MCF 10A (cell line): ENCODE measurements around the gene SNX32. TPM values are rescaled to one million over a fixed set of nuclear protein-coding genes. Genes with fewer than 3 reads are reported as not detected.
A peak's percentile ranks its signal among the peaks of the same experiment; 100 is the strongest.

ENCODE experiments used
- BruUV-seq: library from RNA; stranded (reverse); fragments of 400-500 nt; replicated peaks from 2 replicates; lab custom pipeline; 2021; lab: Mats Ljungman, UMichigan
- CTCF ChIA-PET: fragments of 300-600 bp; sonication (Branson Sonifier 250); formaldehyde crosslinking; extraction: SDS; loops from one replicate; lab custom pipeline; 2021; ENCODE audit warnings: antibody characterized with exemption, inconsistent platforms; lab: Yijun Ruan, JAX
- POLR2A ChIA-PET: fragments of 300-600, 350-650 bp; sonication (Branson Sonifier 250); formaldehyde crosslinking; extraction: SDS; loops from one replicate; lab custom pipeline; 2020; ENCODE audit warnings: antibody characterized with exemption, inconsistent platforms; lab: Yijun Ruan, JAX
- DNase-seq: peaks from one replicate; pipeline ENCODE4 v3.0.0-alpha.2; 2018; ENCODE audit not compliant: unreplicated experiment
- H3K27ac Mint-ChIP-seq: one replicate; pipeline ENCODE4 v1.8.0; 2022; ENCODE audit warnings: mild to moderate bottlenecking, low read depth, mixed read lengths; ENCODE audit not compliant: unreplicated experiment
- H3K27me3 Mint-ChIP-seq: one replicate; pipeline ENCODE4 v1.8.0; 2022; ENCODE audit warnings: mixed read lengths; ENCODE audit not compliant: insufficient read depth, unreplicated experiment
- H3K36me3 Mint-ChIP-seq: one replicate; pipeline ENCODE4 v1.8.0; 2022; ENCODE audit warnings: mild to moderate bottlenecking, moderate library complexity, mixed read lengths; ENCODE audit not compliant: insufficient read depth, unreplicated experiment
- H3K4me1 Mint-ChIP-seq: one replicate; pipeline ENCODE4 v1.8.0; 2022; ENCODE audit warnings: mixed read lengths; ENCODE audit not compliant: insufficient read depth, unreplicated experiment
- H3K4me3 Mint-ChIP-seq: one replicate; pipeline ENCODE4 v1.8.0; 2022; ENCODE audit warnings: mild to moderate bottlenecking, moderate library complexity, mixed read lengths; ENCODE audit not compliant: unreplicated experiment
- H3K9me3 Mint-ChIP-seq: one replicate; pipeline ENCODE4 v1.8.0; 2022; ENCODE audit warnings: mixed read lengths; ENCODE audit not compliant: unreplicated experiment
- intact Hi-C: fragments of 100-400 bp; cut with micrococcal nuclease; formaldehyde crosslinking; loops from 2 replicates; pipeline ENCODE4 v1.14.1; 2022
- total RNA-seq: library from RNA; stranded (reverse); gene quantifications from 2 replicates; pipeline ENCODE4 v1.2.3, GENCODE V29; 2022
- TF ChIP-seq, protein P1 (sequence below): fragments of 200-600 bp; IDR thresholded peaks from one replicate; pipeline ENCODE4 v1.8.0; 2022; ENCODE audit warnings: antibody characterized with exemption, mild to moderate bottlenecking; ENCODE audit not compliant: unreplicated experiment

SNX32 gene
- total RNA-seq, 1 experiment from 2014 or later, result not detected

DNA sequence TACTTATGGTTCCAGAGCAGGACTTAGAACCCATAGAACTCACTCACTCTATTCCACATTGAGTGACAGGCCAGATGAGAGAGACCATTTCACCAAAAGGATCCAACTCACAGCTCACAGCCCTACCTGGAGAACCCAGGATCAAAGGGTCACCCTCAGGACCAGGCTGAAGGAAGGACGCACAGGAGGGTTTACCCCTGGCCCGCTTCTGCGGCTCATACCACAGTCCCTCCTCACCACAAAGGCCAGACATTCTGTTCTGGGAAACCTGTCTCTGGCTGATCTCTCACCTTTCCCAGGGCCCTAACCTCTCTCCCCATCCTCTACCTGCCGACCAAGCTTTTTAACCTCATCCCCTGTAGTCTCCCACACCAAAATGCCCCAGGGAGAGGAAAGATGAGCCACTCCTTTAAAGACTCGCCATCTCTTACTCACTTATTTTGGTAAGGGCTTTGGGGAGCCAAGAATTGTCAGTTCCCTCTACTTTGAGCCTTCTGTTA, 61.8 kb downstream of the SNX32 start:
- intact Hi-C loops, result no loop called here
- no peaks in the 10 kb centered on the region for H3K27me3 Mint-ChIP-seq
- BruUV-seq, result no TSS peak
- peaks cover 63% of the 10 kb centered on the region for H3K36me3 Mint-ChIP-seq
- no peak for DNase-seq
- TF ChIP-seq, protein P1, sequence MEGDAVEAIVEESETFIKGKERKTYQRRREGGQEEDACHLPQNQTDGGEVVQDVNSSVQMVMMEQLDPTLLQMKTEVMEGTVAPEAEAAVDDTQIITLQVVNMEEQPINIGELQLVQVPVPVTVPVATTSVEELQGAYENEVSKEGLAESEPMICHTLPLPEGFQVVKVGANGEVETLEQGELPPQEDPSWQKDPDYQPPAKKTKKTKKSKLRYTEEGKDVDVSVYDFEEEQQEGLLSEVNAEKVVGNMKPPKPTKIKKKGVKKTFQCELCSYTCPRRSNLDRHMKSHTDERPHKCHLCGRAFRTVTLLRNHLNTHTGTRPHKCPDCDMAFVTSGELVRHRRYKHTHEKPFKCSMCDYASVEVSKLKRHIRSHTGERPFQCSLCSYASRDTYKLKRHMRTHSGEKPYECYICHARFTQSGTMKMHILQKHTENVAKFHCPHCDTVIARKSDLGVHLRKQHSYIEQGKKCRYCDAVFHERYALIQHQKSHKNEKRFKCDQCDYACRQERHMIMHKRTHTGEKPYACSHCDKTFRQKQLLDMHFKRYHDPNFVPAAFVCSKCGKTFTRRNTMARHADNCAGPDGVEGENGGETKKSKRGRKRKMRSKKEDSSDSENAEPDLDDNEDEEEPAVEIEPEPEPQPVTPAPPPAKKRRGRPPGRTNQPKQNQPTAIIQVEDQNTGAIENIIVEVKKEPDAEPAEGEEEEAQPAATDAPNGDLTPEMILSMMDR, result no peak
- CTCF ChIA-PET, result interaction anchor here (1.0 to 4.3 kb wide), 4 partner anchors 10 to 127 kb away, joined by 3 to 55 read pairs (median 3); no protein-coding TSS in a partner anchor
- no peaks in the 10 kb centered on the region for H3K9me3 Mint-ChIP-seq
- H3K27ac Mint-ChIP-seq, result peak overlapping the region; percentile 89
- POLR2A ChIA-PET, result interaction anchor here (0.9 to 3.6 kb wide), 5 partner anchors 21 to 37 kb away, joined by 3 to 14 read pairs (median 3); no protein-coding TSS in a partner anchor
- no peak overlapping the region for H3K4me3 Mint-ChIP-seq
- H3K4me1 Mint-ChIP-seq, result peaks cover 35% of the 10 kb centered on the region

DNA sequence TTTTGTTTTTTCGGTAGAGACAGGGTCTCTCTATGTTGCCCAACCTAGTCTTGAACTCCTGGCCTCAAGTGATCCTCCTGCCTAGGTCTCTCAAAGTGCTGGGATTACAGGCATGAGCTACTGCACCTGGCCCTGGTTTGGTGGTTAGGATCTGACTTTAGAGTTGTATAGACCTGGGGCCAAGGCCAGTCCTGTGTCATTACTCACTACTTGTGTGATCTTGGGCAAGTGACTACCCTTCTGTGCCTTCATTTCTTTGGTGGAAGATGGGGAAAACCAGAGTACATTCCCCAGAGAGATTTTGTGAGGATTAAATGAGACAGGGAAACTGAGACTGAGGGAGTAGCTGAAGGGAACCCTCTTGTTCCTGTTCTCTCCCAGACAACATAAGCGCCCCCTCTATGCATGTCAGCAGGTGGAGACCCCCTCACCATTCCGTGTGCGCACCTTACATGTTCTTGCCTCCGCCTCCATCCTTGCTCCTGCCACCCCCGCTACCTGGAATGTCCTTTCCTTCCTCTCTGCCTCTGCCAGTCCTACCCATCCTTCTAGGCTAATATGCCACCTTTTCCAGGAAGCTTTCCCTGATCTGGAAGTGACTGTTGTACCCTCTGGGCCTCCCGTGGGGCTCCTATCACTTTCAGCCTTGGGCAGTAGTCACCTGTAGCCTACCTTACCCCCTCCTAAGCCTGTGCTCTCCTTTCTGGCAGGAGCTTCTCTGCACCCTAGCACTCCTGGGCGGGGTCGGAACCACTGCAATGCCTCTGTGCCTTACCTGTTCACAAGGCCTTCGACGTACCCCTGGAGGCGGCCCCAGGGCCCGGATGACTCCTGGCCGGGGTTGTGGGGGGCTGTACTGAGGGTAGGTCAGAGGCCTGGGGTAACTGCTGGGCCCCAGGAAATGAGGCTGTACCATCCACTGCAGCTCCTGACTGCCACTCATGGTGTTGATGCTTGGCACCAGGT, 62.6 kb downstream of the SNX32 start:
- no peaks in the 10 kb centered on the region for H3K27me3 Mint-ChIP-seq
- TF ChIP-seq, protein P1, result no peak
- CTCF ChIA-PET, result interaction anchor here (0.6 to 4.3 kb wide), 6 partner anchors 8 to 323 kb away, joined by 3 to 55 read pairs (median 3); partner anchors contain the start of gene FIBP
- DNase-seq, result no peak
- intact Hi-C loops, result no loop called here
- BruUV-seq, result no TSS peak
- H3K4me1 Mint-ChIP-seq, result peaks cover 38% of the 10 kb centered on the region
- POLR2A ChIA-PET, result interaction anchor here (0.6 to 6.4 kb wide), 14 partner anchors 7 to 1120 kb away, joined by 3 to 222 read pairs (median 4); partner anchors contain the start of genes CCDC85B, CFL1 and FIBP
- H3K9me3 Mint-ChIP-seq, result no peaks in the 10 kb centered on the region
- H3K27ac Mint-ChIP-seq, result peak overlapping the region; percentile 89
- H3K4me3 Mint-ChIP-seq, result peak overlapping the region; percentile 96
- H3K36me3 Mint-ChIP-seq, result peaks cover 55% of the 10 kb centered on the region

DNA sequence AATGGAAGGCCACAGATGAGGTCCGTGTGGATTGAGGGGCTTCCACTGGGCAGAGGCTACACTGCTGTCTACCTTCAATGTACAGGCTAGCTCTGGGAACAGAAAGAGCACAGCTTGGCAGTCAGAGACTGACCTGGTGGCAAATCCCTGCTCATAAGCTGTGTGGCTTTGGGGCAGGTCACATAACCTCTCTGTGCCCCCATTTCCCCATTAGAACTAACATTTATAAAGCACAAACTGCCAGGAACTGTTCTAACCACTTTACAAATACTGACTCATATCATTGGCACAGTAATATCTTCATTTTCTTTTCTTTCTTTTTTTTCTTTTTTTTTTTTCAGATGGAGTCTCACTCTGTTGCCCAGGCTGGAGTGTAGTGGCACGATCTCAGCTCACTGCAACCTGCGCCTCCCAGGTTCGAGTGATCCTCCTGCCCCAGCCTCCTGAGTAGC, 63.3 kb downstream of the SNX32 start:
- ChIA-PET POLR2A (interaction anchor here (0.6 to 6.4 kb wide), 12 partner anchors 8 to 1121 kb away, joined by 3 to 222 read pairs (median 5); partner anchors contain the start of genes BANF1, C11orf68, CCDC85B and CFL1), CTCF (interaction anchor here (0.6 to 4.3 kb wide), 7 partner anchors 9 to 324 kb away, joined by 3 to 55 read pairs (median 5); partner anchors contain the start of gene FIBP)
- BruUV-seq, result no TSS peak
- H3K4me3 Mint-ChIP-seq, result peak overlapping the region; percentile 96
- H3K36me3 Mint-ChIP-seq, result peaks cover 47% of the 10 kb centered on the region
- no peak for DNase-seq
- intact Hi-C loops, result no loop called here
- TF ChIP-seq, protein P1, result no peak
- no peaks in the 10 kb centered on the region for H3K9me3 Mint-ChIP-seq
- H3K27me3 Mint-ChIP-seq, result no peaks in the 10 kb centered on the region
- H3K27ac Mint-ChIP-seq, result peak overlapping the region; percentile 89
- H3K4me1 Mint-ChIP-seq, result peaks cover 44% of the 10 kb centered on the region
